Measurements from ENCODE around the gene IL17RE.

Gene IL17RE

DNA sequence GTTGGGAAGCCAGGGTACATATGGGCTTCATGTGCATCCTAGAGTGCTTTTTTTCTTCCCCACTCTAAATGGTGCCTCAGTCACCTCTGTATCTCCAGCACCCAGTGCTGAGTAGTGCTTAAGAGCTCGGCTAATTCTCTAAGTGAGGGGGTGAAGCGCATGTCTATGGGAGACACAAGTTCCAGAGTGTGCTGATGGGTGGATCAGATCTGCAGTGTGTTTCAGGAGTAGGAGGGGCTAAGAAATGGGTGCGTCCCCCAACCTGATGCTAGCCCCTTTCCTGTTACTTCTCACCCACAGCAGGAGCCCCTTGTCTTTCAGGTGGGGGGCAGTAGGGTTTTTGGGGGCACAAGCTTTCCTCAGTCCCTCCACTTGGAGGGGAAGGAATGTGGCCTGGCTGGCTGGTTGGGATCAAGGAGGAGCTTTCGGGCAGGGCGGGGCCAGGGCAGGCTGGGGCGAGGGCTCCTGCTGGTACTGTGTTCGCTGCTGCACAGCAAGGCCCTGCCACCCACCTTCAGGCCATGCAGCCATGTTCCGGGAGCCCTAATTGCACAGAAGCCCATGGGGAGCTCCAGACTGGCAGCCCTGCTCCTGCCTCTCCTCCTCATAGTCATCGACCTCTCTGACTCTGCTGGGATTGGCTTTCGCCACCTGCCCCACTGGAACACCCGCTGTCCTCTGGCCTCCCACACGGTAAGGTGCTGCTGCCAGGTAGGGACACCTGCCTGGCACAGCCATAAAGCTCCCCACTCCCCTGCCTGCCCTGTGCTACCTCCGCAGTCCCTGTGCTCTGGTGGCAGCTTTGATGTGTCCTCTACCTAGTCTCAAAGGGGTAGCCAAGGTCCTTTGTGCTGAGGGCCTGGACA, at the start of gene IL17RE:
TSS of gene IL17RE (plus strand) at position 477 of the 866 bp plus-strand sequence. CDS start at position 562, 85 bp downstream.
- ChIA-PET POLR2A (interaction anchor here (0.6 to 2.0 kb wide), 6 partner anchors 8 to 44 kb away, joined by 3 to 11 read pairs (median 4); partner anchors contain the start of genes CRELD1, IL17RC and JAGN1), CTCF (interaction anchor here (0.6 to 1.5 kb wide), 5 partner anchors 9 to 1404 kb away, joined by 3 to 5 read pairs (median 3); partner anchors contain the start of gene IL17RC)
- Histone ChIP-seq H3K27ac (ENCODE audit: extremely low read depth, low read depth, low read length) (no peak within 1 kb of the TSS), H3K9me3 (ENCODE audit: control insufficient read depth, insufficient read depth, low read depth, low read length) (no peaks in the 10 kb centered on the region), H3K36me3 (ENCODE audit: control insufficient read depth in 2 of 2, insufficient read depth in 1 of 2, low read length in 2 of 2) (no peaks in the 10 kb centered on the region), H3K4me3 (ENCODE audit: low read depth, low read length) (peak within 1 kb of the TSS; percentile 11), H3K4me1 (ENCODE audit: control insufficient read depth, insufficient read depth, low read length) (no peaks in the 10 kb centered on the region)
- TF ChIP-seq OSR2 (tag by site-specific recombination; IDR thresholded peaks at IDR 0.05): 0 out of 2 replicates have a peak, but pooled peaks have one; percentile 13
- no peak for TF ChIP-seq EGR2 (tag by site-specific recombination; IDR thresholded peaks at IDR 0.05; ENCODE audit: low read depth)
- no peak for TF ChIP-seq KLF10 (tag by site-specific recombination; IDR thresholded peaks at IDR 0.05)
- no peak for TF ChIP-seq ZNF266 (tag by site-specific recombination; IDR thresholded peaks at IDR 0.05; ENCODE audit: low read depth)
- no peak for TF ChIP-seq ZNF362 (tag by site-specific recombination; IDR thresholded peaks at IDR 0.05)
- TF ChIP-seq ZNF341 (tag by site-specific recombination; IDR thresholded peaks at IDR 0.05; ENCODE audit: low read depth): no peak
- TF ChIP-seq HOXA7 (CRISPR knock-in tag; IDR thresholded peaks at IDR 0.05; ENCODE audit: borderline replicate concordance): no peak
- TF ChIP-seq ZNF621 (tag by site-specific recombination; IDR thresholded peaks at IDR 0.05): no peak
- no peak for TF ChIP-seq ZNF701 (tag by site-specific recombination; IDR thresholded peaks at IDR 0.05)
- TF ChIP-seq ZNF768 (tag by site-specific recombination; IDR thresholded peaks at IDR 0.05): no peak
- TF ChIP-seq ZSCAN30 (tag by site-specific recombination; IDR thresholded peaks at IDR 0.05): no peak
- 0 out of 2 replicates have a peak, but pooled peaks have one; percentile 7 for TF ChIP-seq ZFP69B (tag by site-specific recombination; IDR thresholded peaks at IDR 0.05)
- TF ChIP-seq KLF1 (tag by site-specific recombination; IDR thresholded peaks at IDR 0.05): 0 out of 2 replicates have a peak, but pooled peaks have one; percentile 29
- TF ChIP-seq ZIC2 (tag by site-specific recombination; IDR thresholded peaks at IDR 0.05): peak; percentile 81
- no peak for TF ChIP-seq ZNF391 (tag by site-specific recombination; IDR thresholded peaks at IDR 0.05; ENCODE audit: borderline replicate concordance, low read depth)
- TF ChIP-seq ZNF510 (tag by site-specific recombination; IDR thresholded peaks at IDR 0.05; ENCODE audit: insufficient replicate concordance): no peak
- TF ChIP-seq BCL11B (tag by site-specific recombination; IDR thresholded peaks at IDR 0.05; ENCODE audit: low read depth): no peak
- TF ChIP-seq ZNF747 (tag by site-specific recombination; IDR thresholded peaks at IDR 0.05): no peak
- TF ChIP-seq SCRT2 (tag by site-specific recombination; IDR thresholded peaks at IDR 0.05): no peak
- TF ChIP-seq ZNF610 (tag by site-specific recombination; IDR thresholded peaks at IDR 0.05; ENCODE audit: borderline replicate concordance): no peak
- no peak for TF ChIP-seq ZNF211 (tag by site-specific recombination; IDR thresholded peaks at IDR 0.05; ENCODE audit: low read depth)
- TF ChIP-seq ZNF791 (tag by site-specific recombination; IDR thresholded peaks at IDR 0.05): no peak
- no peak for TF ChIP-seq KLF16 (tag by site-specific recombination; IDR thresholded peaks at IDR 0.05)
- no peak for TF ChIP-seq ELK4 (IDR thresholded peaks at IDR 0.05; ENCODE audit: borderline replicate concordance, low read depth, low read length)
- 0 out of 2 replicates have a peak, but pooled peaks have one; percentile 8 for TF ChIP-seq ZNF600 (tag by site-specific recombination; IDR thresholded peaks at IDR 0.05)
- peak; percentile 45 for TF ChIP-seq ZBTB17 (tag by site-specific recombination; IDR thresholded peaks at IDR 0.05)
- 0 out of 2 replicates have a peak, but pooled peaks have one; percentile 7 for TF ChIP-seq ZFHX2 (tag by site-specific recombination; conservative IDR thresholded peaks at IDR 0.05)
- TF ChIP-seq, protein P1, sequence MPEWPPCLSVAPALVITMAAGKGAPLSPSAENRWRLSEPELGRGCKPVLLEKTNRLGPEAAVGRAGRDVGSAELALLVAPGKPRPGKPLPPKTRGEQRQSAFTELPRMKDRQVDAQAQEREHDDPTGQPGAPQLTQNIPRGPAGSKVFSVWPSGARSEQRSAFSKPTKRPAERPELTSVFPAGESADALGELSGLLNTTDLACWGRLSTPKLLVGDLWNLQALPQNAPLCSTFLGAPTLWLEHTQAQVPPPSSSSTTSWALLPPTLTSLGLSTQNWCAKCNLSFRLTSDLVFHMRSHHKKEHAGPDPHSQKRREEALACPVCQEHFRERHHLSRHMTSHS (tag by site-specific recombination; IDR thresholded peaks at IDR 0.05): no peak
- TF ChIP-seq ZNF311 (tag by site-specific recombination; IDR thresholded peaks at IDR 0.05; ENCODE audit: borderline replicate concordance): no peak
- no peak for TF ChIP-seq ZEB2 (tag by site-specific recombination; IDR thresholded peaks at IDR 0.05)
- TF ChIP-seq PRDM1 (tag by site-specific recombination; IDR thresholded peaks at IDR 0.05): no peak
